Neural cell (in vitro differentiated cells): ENCODE results near the gene ZNF784. TPM values are rescaled to one million over a fixed set of nuclear protein-coding genes. Genes with fewer than 3 reads are reported as not detected.

Experiments
- H2AFZ ChIP-seq: fragments of 200-600, 300-800 bp; sonication (generic), shearing (Covaris generic); 2 replicates; pipeline ENCODE4 v1.6.0; 2014; ENCODE audit warnings: low read depth, mild to moderate bottlenecking, antibody characterized with exemption, low read length, moderate library complexity
- H3F3A ChIP-seq: fragments of 200-600 bp; shearing (Covaris generic); 2 replicates; pipeline ENCODE4 v1.6.1; 2016; ENCODE audit warnings: mild to moderate bottlenecking, moderate library complexity, mixed read lengths, antibody characterized with exemption, low read length; ENCODE audit not compliant: insufficient read depth, poor library complexity, severe bottlenecking
- H3K27ac ChIP-seq: fragments of 200-600, 300-800 bp; sonication (generic), shearing (Covaris generic); 2 replicates; pipeline ENCODE4 v1.5.1; 2014; ENCODE audit warnings: mild to moderate bottlenecking, low read length, moderate library complexity
- H3K27me3 ChIP-seq: fragments of 300-800, 200-600 bp; sonication (generic), shearing (Covaris generic); 2 replicates; pipeline ENCODE4 v1.6.0; 2014; ENCODE audit warnings: mild to moderate bottlenecking, low read depth, low read length, moderate library complexity; ENCODE audit not compliant: insufficient read depth
- H3K36me3 ChIP-seq: fragments of 300-800, 200-600 bp; sonication (generic), shearing (Covaris generic); 2 replicates; pipeline ENCODE4 v1.5.1; 2014; ENCODE audit warnings: mild to moderate bottlenecking, antibody characterized with exemption, low read length, moderate library complexity; ENCODE audit not compliant: insufficient read depth
- H3K4me2 ChIP-seq: fragments of 300-800, 200-600 bp; sonication (generic), shearing (Covaris generic); 2 replicates; pipeline ENCODE4 v1.6.0; 2014; ENCODE audit warnings: mild to moderate bottlenecking, low read length
- H3K4me3 ChIP-seq: fragments of 300-800, 200-600 bp; sonication (generic), shearing (Covaris generic); 2 replicates; pipeline ENCODE4 v1.5.1; 2014; ENCODE audit warnings: mild to moderate bottlenecking, low read length, moderate library complexity
- H3K79me2 ChIP-seq: fragments of 200-600 bp; shearing (Covaris generic); replicated peaks from 2 replicates; pipeline ENCODE4 v1.6.0; 2014; ENCODE audit warnings: mild to moderate bottlenecking, low read length, moderate library complexity; ENCODE audit not compliant: insufficient read depth
- H3K9ac ChIP-seq: fragments of 300-800, 200-600 bp; sonication (generic), shearing (Covaris generic); 2 replicates; pipeline ENCODE4 v1.6.1; 2016; ENCODE audit warnings: mild to moderate bottlenecking, low read length, mixed read lengths
- H3K9me2 ChIP-seq: fragments of 200-600 bp; shearing (Covaris generic); 2 replicates; pipeline ENCODE4 v1.6.1; 2016; ENCODE audit warnings: mild to moderate bottlenecking, low read length, mixed read lengths; ENCODE audit not compliant: insufficient read depth
- H3K9me3 ChIP-seq: fragments of 200-600, 300-800 bp; sonication (generic), shearing (Covaris generic); 2 replicates; pipeline ENCODE4 v1.6.1; 2016; ENCODE audit warnings: mild to moderate bottlenecking, mixed run types, low read length, moderate library complexity, mixed read lengths
- H4K20me1 ChIP-seq: fragments of 200-600 bp; shearing (Covaris generic); 2 replicates; pipeline ENCODE4 v1.6.1; 2016; ENCODE audit warnings: mild to moderate bottlenecking, mixed run types; ENCODE audit not compliant: insufficient read depth
- CTCF ChIP-seq: fragments of 450-650 bp; IDR thresholded peaks from 2 replicates; pipeline ENCODE4 v1.5.1; 2014; ENCODE audit warnings: antibody characterized with exemption, mild to moderate bottlenecking, moderate library complexity; ENCODE audit not compliant: poor library complexity, severe bottlenecking
- EP300 ChIP-seq: fragments of 450-650 bp; conservative IDR thresholded peaks from 2 replicates; pipeline ENCODE4 v1.6.1; 2014; ENCODE audit warnings: antibody characterized with exemption, mild to moderate bottlenecking, moderate library complexity; ENCODE audit not compliant: poor library complexity, severe bottlenecking
- EZH2 ChIP-seq: fragments of 200-600, 300-800 bp; shearing (Covaris generic), sonication (generic); IDR thresholded peaks from 2 replicates; pipeline ENCODE4 v1.6.1; 2014; ENCODE audit warnings: antibody characterized with exemption, low read length, borderline replicate concordance, mild to moderate bottlenecking; ENCODE audit not compliant: insufficient read depth, poor library complexity, severe bottlenecking
- MXI1 ChIP-seq: fragments of 450-650 bp; conservative IDR thresholded peaks from 2 replicates; pipeline ENCODE4 v1.6.1; 2014; ENCODE audit warnings: antibody characterized with exemption, mild to moderate bottlenecking; ENCODE audit not compliant: poor library complexity, severe bottlenecking
- POLR2AphosphoS5 ChIP-seq: IDR thresholded peaks from 2 replicates; pipeline ENCODE4 v1.6.1; 2012
- RAD21 ChIP-seq: fragments of 450-650 bp; conservative IDR thresholded peaks from 2 replicates; pipeline ENCODE4 v1.6.1; 2014; ENCODE audit warnings: antibody characterized with exemption, mild to moderate bottlenecking, moderate library complexity
- REST ChIP-seq: IDR thresholded peaks from 2 replicates; pipeline ENCODE4 v1.6.1; 2012; ENCODE audit warnings: borderline replicate concordance
- SMC3 ChIP-seq: fragments of 450-650 bp; conservative IDR thresholded peaks from 2 replicates; pipeline ENCODE4 v1.6.1; 2014; ENCODE audit warnings: antibody characterized with exemption, mild to moderate bottlenecking, moderate library complexity; ENCODE audit not compliant: poor library complexity
- TAF1 ChIP-seq: IDR thresholded peaks from 2 replicates; pipeline ENCODE4 v1.6.1; 2012; ENCODE audit warnings: low read depth
- polyA plus RNA-seq: library from polyadenylated mRNA; depleted of rRNA; stranded (reverse); fragments of >200 nt; gene quantifications from 2 replicates; pipeline ENCODE4 v1.2.3, GENCODE V29; 2014

ZNF784 gene
- polyA plus RNA-seq, 1 donor from 2014 or later: 10.3 TPM

- Histone ChIP-seq H3K36me3 (no peaks in the 10 kb centered on the region), H3F3A (no peaks in the 10 kb centered on the region), H3K4me2 (no peak overlapping the region), H4K20me1 (peaks cover 8% of the 10 kb centered on the region), H3K27ac (no peak overlapping the region), H2AFZ (no peak overlapping the region), H3K9ac (no peak overlapping the region), H3K4me3 (no peak overlapping the region), H3K79me2 (peaks cover 8% of the 10 kb centered on the region), H3K27me3 (no peaks in the 10 kb centered on the region), H3K9me3 (no peaks in the 10 kb centered on the region), H3K9me2 (no peaks in the 10 kb centered on the region)
- TF ChIP-seq RAD21 (no peak), EP300 (no peak), EZH2 (no peak), REST (no peak)
Observed at GRCh38 chr19:55667006-55667381, 42.6 kb upstream of the ZNF784 start.

- Histone ChIP-seq H4K20me1 (peaks cover 8% of the 10 kb centered on the region), H3K9me3 (no peaks in the 10 kb centered on the region), H3K79me2 (peaks cover 8% of the 10 kb centered on the region), H3K4me2 (no peak overlapping the region), H3K9me2 (no peaks in the 10 kb centered on the region), H3K4me3 (no peak overlapping the region), H3K36me3 (no peaks in the 10 kb centered on the region), H3K27me3 (no peaks in the 10 kb centered on the region), H2AFZ (no peak overlapping the region), H3K27ac (no peak overlapping the region), H3F3A (no peaks in the 10 kb centered on the region), H3K9ac (no peak overlapping the region)
- no peak for TF ChIP-seq TAF1
- TF ChIP-seq SMC3: no peak
- no peak for TF ChIP-seq EP300
- no peak for TF ChIP-seq MXI1
Observed at GRCh38 chr19:55666343-55667005, 42.1 kb upstream of the ZNF784 start.

- H3K79me2 ChIP-seq: peaks cover 15% of the 10 kb centered on the region
- no peaks in the 10 kb centered on the region for H3F3A ChIP-seq
- H4K20me1 ChIP-seq: peaks cover 18% of the 10 kb centered on the region
Observed at GRCh38 chr19:55663846-55664536, 39.6 kb upstream of the ZNF784 start.

More at GRCh38 chr19:55663846-55664536, 39.6 kb upstream of the ZNF784 start:
- H3K4me2 ChIP-seq: no peak overlapping the region
- no peaks in the 10 kb centered on the region for H3K9me3 ChIP-seq
- no peaks in the 10 kb centered on the region for H3K36me3 ChIP-seq
- no peak overlapping the region for H2AFZ ChIP-seq
- H3K4me3 ChIP-seq: no peak overlapping the region
- no peak overlapping the region for H3K9ac ChIP-seq
- TF ChIP-seq EP300 (no peak), MXI1 (no peak), RAD21 (no peak), CTCF (no peak), TAF1 (no peak), SMC3 (no peak), POLR2AphosphoS5 (no peak), REST (no peak), EZH2 (no peak)
- H3K27ac ChIP-seq: no peak overlapping the region
- no peaks in the 10 kb centered on the region for H3K9me2 ChIP-seq
- no peaks in the 10 kb centered on the region for H3K27me3 ChIP-seq
